ENCODE measurements around the gene GPRC5C. TPM values are rescaled to one million over a fixed set of nuclear protein-coding genes. Genes with fewer than 3 reads are reported as not detected.

GPRC5C gene, protein sequence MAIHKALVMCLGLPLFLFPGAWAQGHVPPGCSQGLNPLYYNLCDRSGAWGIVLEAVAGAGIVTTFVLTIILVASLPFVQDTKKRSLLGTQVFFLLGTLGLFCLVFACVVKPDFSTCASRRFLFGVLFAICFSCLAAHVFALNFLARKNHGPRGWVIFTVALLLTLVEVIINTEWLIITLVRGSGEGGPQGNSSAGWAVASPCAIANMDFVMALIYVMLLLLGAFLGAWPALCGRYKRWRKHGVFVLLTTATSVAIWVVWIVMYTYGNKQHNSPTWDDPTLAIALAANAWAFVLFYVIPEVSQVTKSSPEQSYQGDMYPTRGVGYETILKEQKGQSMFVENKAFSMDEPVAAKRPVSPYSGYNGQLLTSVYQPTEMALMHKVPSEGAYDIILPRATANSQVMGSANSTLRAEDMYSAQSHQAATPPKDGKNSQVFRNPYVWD
- 100 to 1,000 TPM in 1 of 6 donors, 10 to 100 TPM in 5; 38.2 to 106 (median 49.9) TPM for total RNA-seq
- polyA plus RNA-seq: 10 to 100 TPM; 40.4 to 68.0 TPM

DNA sequence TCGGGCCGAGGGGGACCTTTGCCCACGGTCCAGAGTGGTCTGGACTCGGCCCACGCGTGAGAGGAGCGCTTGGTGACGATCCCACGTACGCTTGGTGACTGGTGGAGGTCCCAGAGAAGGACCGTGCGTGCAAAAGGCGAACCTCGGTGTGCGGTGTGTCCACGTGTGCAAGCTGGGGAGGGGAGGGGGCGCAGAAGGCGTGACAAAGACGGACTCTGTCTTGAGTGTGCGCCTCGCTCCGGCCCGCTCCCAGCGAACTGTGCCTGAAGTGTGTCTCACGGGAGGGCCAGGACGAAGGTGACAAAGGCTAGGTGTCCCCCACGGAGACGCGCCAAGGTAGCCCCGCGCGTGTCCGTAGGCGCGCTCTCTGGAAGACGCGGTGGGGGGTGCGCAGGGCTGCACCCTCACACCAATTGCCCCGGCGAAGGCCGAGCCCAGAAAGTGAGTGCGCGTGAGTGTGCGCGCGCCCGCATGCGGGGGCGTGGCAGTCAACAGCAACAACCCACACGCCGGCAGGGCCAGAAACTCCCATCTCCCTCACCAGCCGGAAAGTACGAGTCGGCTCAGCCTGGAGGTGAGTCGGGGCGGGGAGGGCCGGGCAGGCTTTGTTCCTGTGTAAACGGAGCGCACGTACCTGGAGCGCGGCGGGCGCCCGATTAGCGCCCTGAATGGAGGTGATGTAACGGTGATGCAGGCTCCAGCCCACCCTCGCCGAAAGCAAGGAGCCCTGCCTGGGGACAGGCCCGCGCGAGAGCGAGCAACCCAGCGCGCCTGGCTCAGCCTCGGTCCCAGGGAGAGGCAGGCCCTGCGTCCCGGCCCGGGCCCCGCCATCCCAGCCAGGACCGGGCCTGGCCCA, at the start of gene GPRC5C:
GPRC5C (plus strand) TSS at position 521 of the 856 bp plus-strand sequence. CDS start 7,689 bp downstream, outside the sequence.
- no peaks in the 10 kb centered on the region for H3K36me3 ChIP-seq
- intact Hi-C loops (cut with DNase I): no loop called here
- ATAC-seq (peak; percentile 55 to 70 (median 63)), FAIRE-seq (no peak), DNase-seq (peak; percentile 91 to 97 (median 92))
- TF ChIP-seq, protein P1, sequence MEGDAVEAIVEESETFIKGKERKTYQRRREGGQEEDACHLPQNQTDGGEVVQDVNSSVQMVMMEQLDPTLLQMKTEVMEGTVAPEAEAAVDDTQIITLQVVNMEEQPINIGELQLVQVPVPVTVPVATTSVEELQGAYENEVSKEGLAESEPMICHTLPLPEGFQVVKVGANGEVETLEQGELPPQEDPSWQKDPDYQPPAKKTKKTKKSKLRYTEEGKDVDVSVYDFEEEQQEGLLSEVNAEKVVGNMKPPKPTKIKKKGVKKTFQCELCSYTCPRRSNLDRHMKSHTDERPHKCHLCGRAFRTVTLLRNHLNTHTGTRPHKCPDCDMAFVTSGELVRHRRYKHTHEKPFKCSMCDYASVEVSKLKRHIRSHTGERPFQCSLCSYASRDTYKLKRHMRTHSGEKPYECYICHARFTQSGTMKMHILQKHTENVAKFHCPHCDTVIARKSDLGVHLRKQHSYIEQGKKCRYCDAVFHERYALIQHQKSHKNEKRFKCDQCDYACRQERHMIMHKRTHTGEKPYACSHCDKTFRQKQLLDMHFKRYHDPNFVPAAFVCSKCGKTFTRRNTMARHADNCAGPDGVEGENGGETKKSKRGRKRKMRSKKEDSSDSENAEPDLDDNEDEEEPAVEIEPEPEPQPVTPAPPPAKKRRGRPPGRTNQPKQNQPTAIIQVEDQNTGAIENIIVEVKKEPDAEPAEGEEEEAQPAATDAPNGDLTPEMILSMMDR (IDR thresholded peaks at IDR 0.05): no peak
- 0 to 1% methylated on average over 75 to 81 of the region's 81 CpGs for WGBS, 2 donors
- no peaks in the 10 kb centered on the region for H3K9me3 ChIP-seq
- peak within 1 kb of the TSS; percentile 42 to 89 (median 81) for H3K4me3 ChIP-seq
- peaks cover 39 to 45% (median 39%) of the 10 kb centered on the region in 3 donors for H3K4me1 ChIP-seq
- H3K27ac ChIP-seq: peak within 1 kb of the TSS; percentile 99
- no peaks in the 10 kb centered on the region for H3K27me3 ChIP-seq

DNA sequence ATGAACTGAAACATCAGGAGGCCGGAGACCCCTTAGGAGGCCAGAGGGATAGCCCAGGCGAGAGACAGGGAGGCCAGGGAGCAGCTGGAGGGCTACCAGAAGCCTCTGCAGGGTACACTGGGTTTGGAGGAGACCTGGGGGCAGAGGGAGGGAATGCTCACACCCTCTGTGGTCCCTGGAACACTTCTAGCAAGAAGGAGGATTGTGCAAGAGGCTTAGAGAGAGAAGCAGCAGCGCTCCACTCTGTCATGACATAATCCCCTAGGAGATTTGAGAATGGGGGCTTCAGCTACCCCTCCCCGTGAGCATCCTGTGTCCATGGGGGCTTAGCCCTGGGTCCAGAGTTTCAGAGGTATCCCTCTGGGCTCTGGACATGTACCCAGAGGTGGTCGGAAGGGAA, 48.7 kb upstream of the GPRC5C start:
- no peaks in the 10 kb centered on the region for H3K9me3 ChIP-seq

DNA sequence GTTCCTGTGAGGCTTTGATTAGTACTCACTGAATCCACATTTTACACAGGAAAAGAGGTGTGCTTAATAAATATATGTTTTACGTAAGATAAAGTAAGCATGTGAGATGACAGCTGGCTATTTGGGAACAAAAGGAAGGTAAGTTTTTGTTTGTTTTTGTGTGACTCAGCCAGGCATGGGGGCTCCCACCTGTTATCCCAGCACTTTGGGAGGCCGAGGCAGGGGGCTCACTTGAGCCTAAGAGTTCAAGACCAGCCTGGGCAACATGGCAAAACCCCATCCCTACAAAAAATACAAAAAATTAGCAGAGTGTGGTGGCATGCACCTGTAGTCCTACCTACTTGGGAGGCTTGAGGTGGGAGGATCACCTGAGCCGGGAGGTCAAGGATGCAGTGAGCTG, 46.7 kb upstream of the GPRC5C start:
- intact Hi-C loops (cut with DNase I): no loop called here
- no peak overlapping the region for H3K27ac ChIP-seq
- no peaks in the 10 kb centered on the region for H3K36me3 ChIP-seq
- TF ChIP-seq, protein P1 (IDR thresholded peaks at IDR 0.05): no peak
- peaks cover 1 to 2% (median 2%) of the 10 kb centered on the region in 3 donors for H3K4me1 ChIP-seq
- WGBS, 2 donors: 89 to 91% methylated on average over 3 of the region's 3 CpGs
- no peak overlapping the region for H3K4me3 ChIP-seq
- FAIRE-seq (no peak), ATAC-seq (no peak), DNase-seq (peak in 1 of 6 donors; percentile 8)
- H3K9me3 ChIP-seq: no peaks in the 10 kb centered on the region
- no peaks in the 10 kb centered on the region for H3K27me3 ChIP-seq

More for the DNA sequence above, 48.7 kb upstream of the GPRC5C start:
- WGBS, 2 donors: 85 to 91% methylated on average over 5 of the region's 5 CpGs
- TF ChIP-seq, protein P1 (IDR thresholded peaks at IDR 0.05): no peak
- intact Hi-C loops (cut with DNase I): no loop called here
- ATAC-seq: no peak
- H3K36me3 ChIP-seq: no peaks in the 10 kb centered on the region
- FAIRE-seq: no peak
- H3K4me1 ChIP-seq: peaks cover 9 to 12% (median 9%) of the 10 kb centered on the region in 3 donors
- no peaks in the 10 kb centered on the region for H3K27me3 ChIP-seq
- H3K27ac ChIP-seq: no peak overlapping the region
- no peak overlapping the region for H3K4me3 ChIP-seq
- peak in 1 of 6 donors; percentile 27 for DNase-seq

DNA sequence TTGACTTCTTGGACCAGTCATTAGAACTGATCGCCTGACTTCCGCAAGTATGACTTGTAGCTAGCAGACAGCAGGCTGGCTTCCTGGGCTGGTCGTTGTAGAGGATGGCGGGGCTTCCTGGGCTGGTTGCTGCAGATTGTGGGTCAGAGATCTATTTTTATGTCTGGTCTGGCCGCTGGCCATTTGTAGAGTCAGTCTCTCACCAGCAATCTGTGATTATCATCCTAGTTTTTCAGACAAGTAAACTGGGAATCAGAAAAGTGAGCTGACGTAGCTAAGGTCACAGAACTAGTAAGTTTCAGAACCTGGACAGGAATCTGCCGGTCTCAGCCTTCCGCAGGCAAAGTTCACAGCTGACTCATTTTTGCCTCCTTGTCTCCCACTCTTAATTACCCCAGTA, 45.5 kb upstream of the GPRC5C start:
- intact Hi-C loops (cut with DNase I): no loop called here
- Histone ChIP-seq H3K27me3 (no peaks in the 10 kb centered on the region), H3K27ac (no peak overlapping the region), H3K4me1 (no peaks in the 10 kb centered on the region), H3K4me3 (no peak overlapping the region), H3K36me3 (no peaks in the 10 kb centered on the region), H3K9me3 (no peaks in the 10 kb centered on the region)
- ATAC-seq (no peak), FAIRE-seq (no peak), DNase-seq (peak in 1 of 6 donors; percentile 10)
- TF ChIP-seq, protein P1 (IDR thresholded peaks at IDR 0.05): no peak
- WGBS, 2 donors: 76 to 82% methylated on average over 8 of the region's 8 CpGs
